Measurements from ENCODE around the gene EDC3.

The EDC3 gene

DNA sequence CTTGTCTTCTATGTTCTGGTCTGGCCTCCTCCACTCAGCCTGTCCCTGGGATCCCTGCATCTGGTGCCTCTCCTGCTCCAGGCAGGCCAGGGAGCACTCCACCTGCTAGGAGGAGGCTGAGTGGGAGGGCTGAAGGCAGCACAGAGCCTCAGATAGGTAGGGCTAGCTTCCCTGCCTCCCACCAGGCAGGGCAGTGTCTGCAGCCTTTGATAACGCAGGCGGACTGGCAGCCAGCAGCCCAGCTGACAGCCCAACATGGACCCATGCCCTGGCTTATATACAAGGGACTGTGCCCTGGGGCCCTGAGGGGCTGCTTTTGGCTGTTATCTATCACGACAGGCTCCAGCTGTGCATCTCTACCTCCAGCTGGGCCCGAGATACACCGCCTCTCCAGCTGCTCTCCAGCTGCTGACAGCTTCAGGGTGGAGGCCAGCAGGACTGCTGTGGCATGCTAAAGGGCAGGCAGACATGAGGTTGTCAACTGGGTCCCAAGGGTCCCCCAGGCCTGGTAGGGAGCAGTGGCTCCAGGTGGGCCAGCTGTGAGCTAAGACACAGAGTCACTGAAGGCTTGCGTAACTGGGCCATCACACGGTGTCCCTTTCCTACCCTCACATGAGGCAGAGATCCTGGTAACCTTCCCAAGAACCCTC, 85.4 kb downstream of the EDC3 start:
- no peaks in the 10 kb centered on the region for H3K27me3 ChIP-seq
- H3K9me3 ChIP-seq, result no peaks in the 10 kb centered on the region
- H3K4me1 ChIP-seq (ENCODE audit: control insufficient read depth in 1 of 2, insufficient read depth in 1 of 2, low read depth in 1 of 2, low read length in 1 of 2), result peaks cover 5 to 6% of the 10 kb centered on the region in 2 experiments
- H3K4me3 ChIP-seq (ENCODE audit: low read depth in 1 of 2, low read length in 1 of 2), result no peak overlapping the region
- H3K36me3 ChIP-seq, result no peaks in the 10 kb centered on the region
- no peak overlapping the region for H3K27ac ChIP-seq
- TF ChIP-seq, protein P1, sequence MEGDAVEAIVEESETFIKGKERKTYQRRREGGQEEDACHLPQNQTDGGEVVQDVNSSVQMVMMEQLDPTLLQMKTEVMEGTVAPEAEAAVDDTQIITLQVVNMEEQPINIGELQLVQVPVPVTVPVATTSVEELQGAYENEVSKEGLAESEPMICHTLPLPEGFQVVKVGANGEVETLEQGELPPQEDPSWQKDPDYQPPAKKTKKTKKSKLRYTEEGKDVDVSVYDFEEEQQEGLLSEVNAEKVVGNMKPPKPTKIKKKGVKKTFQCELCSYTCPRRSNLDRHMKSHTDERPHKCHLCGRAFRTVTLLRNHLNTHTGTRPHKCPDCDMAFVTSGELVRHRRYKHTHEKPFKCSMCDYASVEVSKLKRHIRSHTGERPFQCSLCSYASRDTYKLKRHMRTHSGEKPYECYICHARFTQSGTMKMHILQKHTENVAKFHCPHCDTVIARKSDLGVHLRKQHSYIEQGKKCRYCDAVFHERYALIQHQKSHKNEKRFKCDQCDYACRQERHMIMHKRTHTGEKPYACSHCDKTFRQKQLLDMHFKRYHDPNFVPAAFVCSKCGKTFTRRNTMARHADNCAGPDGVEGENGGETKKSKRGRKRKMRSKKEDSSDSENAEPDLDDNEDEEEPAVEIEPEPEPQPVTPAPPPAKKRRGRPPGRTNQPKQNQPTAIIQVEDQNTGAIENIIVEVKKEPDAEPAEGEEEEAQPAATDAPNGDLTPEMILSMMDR (IDR thresholded peaks at IDR 0.05), result no peak

DNA sequence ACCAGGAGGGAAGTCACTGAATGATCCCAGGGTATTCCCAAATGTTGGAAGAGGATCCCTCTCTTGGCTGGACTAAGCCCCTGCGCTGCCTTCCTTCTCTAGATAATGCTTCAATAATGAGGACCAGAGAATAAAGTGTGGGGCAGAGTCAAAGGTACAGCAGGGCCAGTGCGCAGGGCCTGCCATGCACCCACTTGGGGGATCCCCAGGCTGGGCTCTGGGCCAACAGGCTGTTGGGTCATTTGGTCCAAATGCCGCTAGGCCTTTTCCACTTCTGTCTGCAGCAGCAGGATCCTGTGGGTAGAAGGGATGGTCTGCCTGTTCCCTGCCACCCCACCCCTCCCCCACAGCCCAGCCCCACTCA, 85.9 kb downstream of the EDC3 start:
- Histone ChIP-seq H3K4me1 (ENCODE audit: control insufficient read depth in 1 of 2, insufficient read depth in 1 of 2, low read depth in 1 of 2, low read length in 1 of 2) (peaks cover 3 to 5% of the 10 kb centered on the region in 2 experiments), H3K9me3 (no peaks in the 10 kb centered on the region)

DNA sequence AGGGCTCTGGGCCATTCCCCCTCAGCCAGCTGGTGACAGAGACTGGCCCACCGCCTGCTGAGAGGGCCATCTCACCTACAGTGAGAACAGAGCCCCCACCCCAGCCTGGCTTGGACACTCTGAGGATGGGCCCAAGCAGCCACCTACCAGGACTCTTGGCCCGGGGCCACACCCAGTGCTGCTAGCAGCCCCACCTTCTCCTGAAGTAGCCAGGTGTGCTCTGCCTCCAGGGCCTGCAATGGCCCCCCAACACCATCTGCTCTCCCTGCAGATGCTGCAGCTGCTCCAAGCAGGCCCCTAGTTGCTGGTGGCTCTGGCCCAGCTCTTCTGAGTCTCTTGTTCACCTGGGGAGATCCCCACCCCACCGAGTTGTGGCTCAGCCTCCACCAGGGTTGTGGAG, 87.0 kb downstream of the EDC3 start:
- Histone ChIP-seq H3K9me3 (no peaks in the 10 kb centered on the region), H3K36me3 (no peaks in the 10 kb centered on the region), H3K4me3 (ENCODE audit: low read depth in 1 of 2, low read length in 1 of 2) (no peak overlapping the region), H3K27ac (no peak overlapping the region), H3K27me3 (no peaks in the 10 kb centered on the region), H3K4me1 (ENCODE audit: control insufficient read depth in 1 of 2, insufficient read depth in 1 of 2, low read depth in 1 of 2, low read length in 1 of 2) (no peaks in the 10 kb centered on the region)
- TF ChIP-seq, protein P1 (IDR thresholded peaks at IDR 0.05), result no peak

More for the DNA sequence above, 85.9 kb downstream of the EDC3 start:
- no peak overlapping the region for H3K4me3 ChIP-seq (ENCODE audit: low read depth in 1 of 2, low read length in 1 of 2)
- H3K27me3 ChIP-seq, result no peaks in the 10 kb centered on the region
- no peak overlapping the region for H3K27ac ChIP-seq
- TF ChIP-seq, protein P1 (IDR thresholded peaks at IDR 0.05), result no peak
- no peaks in the 10 kb centered on the region for H3K36me3 ChIP-seq

DNA sequence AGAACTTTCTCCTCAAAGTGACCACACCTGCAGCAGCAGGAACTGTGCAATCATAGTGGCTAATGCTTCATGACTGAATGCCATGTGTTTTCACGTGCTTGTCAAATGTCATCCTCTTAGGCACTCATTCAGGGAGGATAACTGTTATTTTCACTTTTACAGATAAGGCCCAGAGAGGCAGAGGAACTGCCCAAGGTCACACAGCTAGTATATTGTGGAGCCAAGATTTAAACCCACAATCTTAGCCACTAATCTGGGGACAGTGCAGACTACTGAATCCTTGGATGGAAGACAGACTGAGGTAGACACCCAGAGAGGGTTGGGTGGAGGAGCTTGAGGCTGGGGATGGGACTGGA, 90.1 kb downstream of the EDC3 start:
- TF ChIP-seq, protein P1 (IDR thresholded peaks at IDR 0.05), result no peak
- H3K27me3 ChIP-seq, result no peaks in the 10 kb centered on the region

DNA sequence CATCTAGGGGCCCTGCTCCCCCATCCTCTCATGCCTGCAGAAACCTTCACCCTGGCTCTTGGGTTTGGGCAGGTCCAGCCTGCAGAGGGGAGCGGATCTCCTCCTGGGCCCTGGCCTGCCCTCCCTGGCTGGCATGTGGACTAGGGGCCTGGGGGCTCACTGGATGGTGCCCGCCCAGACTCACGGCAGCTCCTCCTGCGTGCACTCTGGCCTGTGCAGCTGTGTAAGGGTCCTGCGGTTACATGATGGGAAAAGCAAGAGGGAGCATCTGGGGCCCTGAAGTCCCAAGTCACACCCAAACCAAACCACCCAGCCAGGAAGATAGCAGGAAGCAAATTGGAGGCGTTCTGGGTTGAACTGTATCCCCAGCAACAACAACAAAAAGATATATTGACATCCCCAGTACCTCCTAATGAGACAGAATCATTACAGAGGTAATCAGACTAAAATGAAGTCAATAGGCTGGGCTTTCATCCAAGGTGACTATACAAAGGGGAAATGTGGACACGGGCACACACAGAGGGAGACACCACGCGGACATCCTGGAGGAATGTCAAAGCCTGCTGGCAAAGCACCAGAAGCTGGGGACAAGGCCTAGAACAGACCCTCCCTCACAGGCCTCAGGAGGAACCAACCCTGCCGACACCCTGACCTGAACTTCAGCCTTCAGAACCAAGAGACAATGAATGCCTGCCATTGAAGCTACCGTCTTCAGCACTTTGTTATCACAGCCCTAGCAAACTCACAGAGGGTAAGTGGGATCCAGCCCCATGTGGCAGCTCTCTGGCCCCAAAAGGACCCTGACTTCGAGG, 90.6 kb downstream of the EDC3 start:
- H3K27ac ChIP-seq, result no peak overlapping the region
- TF ChIP-seq, protein P1 (IDR thresholded peaks at IDR 0.05), result no peak
- no peaks in the 10 kb centered on the region for H3K4me1 ChIP-seq (ENCODE audit: control insufficient read depth in 1 of 2, insufficient read depth in 1 of 2, low read depth in 1 of 2, low read length in 1 of 2)
- no peaks in the 10 kb centered on the region for H3K27me3 ChIP-seq
- no peaks in the 10 kb centered on the region for H3K36me3 ChIP-seq
- H3K9me3 ChIP-seq, result no peaks in the 10 kb centered on the region
- no peak overlapping the region for H3K4me3 ChIP-seq (ENCODE audit: low read depth in 1 of 2, low read length in 1 of 2)

More for the DNA sequence above, 90.1 kb downstream of the EDC3 start:
- Histone ChIP-seq H3K27ac (no peak overlapping the region), H3K9me3 (no peaks in the 10 kb centered on the region), H3K36me3 (no peaks in the 10 kb centered on the region), H3K4me1 (ENCODE audit: control insufficient read depth in 1 of 2, insufficient read depth in 1 of 2, low read depth in 1 of 2, low read length in 1 of 2) (no peaks in the 10 kb centered on the region), H3K4me3 (ENCODE audit: low read depth in 1 of 2, low read length in 1 of 2) (no peak overlapping the region)
